OCI-LY7 (cell line): ENCODE data around the gene BCAN. TPM values are rescaled to one million over a fixed set of nuclear protein-coding genes. Genes with fewer than 3 reads are reported as not detected.

Source experiments
- BruUV-seq: library from RNA; stranded (reverse); fragments of 400-500 nt; replicated peaks from 2 replicates; lab custom pipeline; 2021; lab: Mats Ljungman, UMichigan
- CTCF ChIA-PET: fragments of 300-600 bp; sonication (Branson Sonifier 250); formaldehyde crosslinking; loops from one replicate; lab custom pipeline; 2022; ENCODE audit warnings: antibody characterized with exemption; ENCODE audit not compliant: unreplicated experiment; lab: Charles Lee
- POLR2A ChIA-PET: fragments of 300-600 bp; sonication (Branson Sonifier 250); formaldehyde crosslinking; loops from one replicate; lab custom pipeline; 2022; ENCODE audit warnings: antibody characterized with exemption; lab: Charles Lee
- DNase-seq: peaks from one replicate; pipeline ENCODE4 v3.0.0-alpha.2; 2015; ENCODE audit warnings: low spot score
- H2AFZ ChIP-seq: fragments of 200-600 bp; sonication (generic), shearing (Covaris generic); 2 replicates; pipeline ENCODE4 v1.6.1; 2014; ENCODE audit warnings: mild to moderate bottlenecking, antibody characterized with exemption, low read length, moderate library complexity
- H3K27ac ChIP-seq: fragments of 200-600 bp; sonication (generic); 2 replicates; pipeline ENCODE4 v1.5.1; 2014; ENCODE audit warnings: mixed run types, low read depth, mild to moderate bottlenecking, moderate library complexity, low read length, inconsistent platforms; ENCODE audit not compliant: poor library complexity, severe bottlenecking
- H3K36me3 ChIP-seq: fragments of 200-600 bp; sonication (generic); 2 replicates; pipeline ENCODE4 v1.6.1; 2014; ENCODE audit warnings: mild to moderate bottlenecking, antibody characterized with exemption, low read length, moderate library complexity, mixed read lengths; ENCODE audit not compliant: insufficient read depth
- H3K4me1 ChIP-seq: fragments of 200-600 bp; sonication (generic); 2 replicates; pipeline ENCODE4 v1.5.1; 2014; ENCODE audit warnings: mild to moderate bottlenecking, low read length; ENCODE audit not compliant: insufficient read depth, poor library complexity, severe bottlenecking
- H3K4me2 ChIP-seq: fragments of 200-600 bp; sonication (generic); 2 replicates; pipeline ENCODE4 v1.6.1; 2014; ENCODE audit warnings: mild to moderate bottlenecking, low read length
- H3K4me3 ChIP-seq: fragments of 200-600 bp; sonication (generic); 2 replicates; pipeline ENCODE4 v1.5.1; 2014; ENCODE audit warnings: mild to moderate bottlenecking, low read depth, low read length; ENCODE audit not compliant: poor library complexity, severe bottlenecking
- H3K79me2 ChIP-seq: fragments of 200-600 bp; sonication (generic); 2 replicates; pipeline ENCODE4 v1.6.1; 2016; ENCODE audit warnings: low read depth, mild to moderate bottlenecking, low read length, moderate library complexity, mixed read lengths; ENCODE audit not compliant: insufficient read depth
- H3K9me2 ChIP-seq: fragments of 200-600 bp; sonication (generic); 2 replicates; pipeline ENCODE4 v1.6.1; 2016; ENCODE audit warnings: mild to moderate bottlenecking, low read length, mixed read lengths; ENCODE audit not compliant: insufficient read depth
- H3K9me3 ChIP-seq: fragments of 200-600 bp; sonication (generic); 2 replicates; pipeline ENCODE4 v1.6.1; 2014; ENCODE audit warnings: mild to moderate bottlenecking, mixed run types, low read length, mixed read lengths
- H4K20me1 ChIP-seq: fragments of 200-600 bp; sonication (generic); 2 replicates; pipeline ENCODE4 v1.6.1; 2014; ENCODE audit warnings: mild to moderate bottlenecking, antibody characterized with exemption, low read length, moderate library complexity, mixed read lengths; ENCODE audit not compliant: insufficient read depth
- CTCF ChIP-seq: fragments of 200-600 bp; sonication (generic); conservative IDR thresholded peaks from 2 replicates; pipeline ENCODE4 v1.5.1; 2014; ENCODE audit warnings: mild to moderate bottlenecking, antibody characterized with exemption, low read length, moderate library complexity, mixed read lengths
- EZH2phosphoT487 ChIP-seq: fragments of 200-600 bp; sonication (generic); IDR thresholded peaks from 2 replicates; pipeline ENCODE4 v1.6.1; 2018; ENCODE audit warnings: low read depth, borderline replicate concordance, mild to moderate bottlenecking, mixed run types, antibody characterized with exemption, low read length, moderate library complexity, mixed read lengths
- intact Hi-C: fragments of 100-400 bp; cut with micrococcal nuclease; formaldehyde crosslinking; loops from one replicate; pipeline ENCODE4 v1.10.0; 2022; ENCODE audit not compliant: unreplicated experiment
- total RNA-seq, 2 experiments: library from RNA; depleted of rRNA in 1 of 2; stranded (reverse); fragments of >200 nt in 1 of 2; shearing (Covaris generic) in 1 of 2; gene quantifications; 2 replicates each; pipeline ENCODE4 v1.2.3, GENCODE V29; 2014 to 2022

BCAN gene
- total RNA-seq, 2 experiments from 2014 or later: not detected

- ChIA-PET CTCF (no interaction called here), POLR2A (interaction anchor here (0.8 to 1.2 kb wide), 3 partner anchors 11 to 42 kb away, joined by 3 to 4 read pairs (median 3); partner anchors contain the start of gene NAXE)
- Histone ChIP-seq H3K4me2 (no peak overlapping the region), H3K9me2 (no peaks in the 10 kb centered on the region), H3K36me3 (no peaks in the 10 kb centered on the region), H3K4me3 (no peak overlapping the region), H4K20me1 (no peaks in the 10 kb centered on the region), H3K4me1 (peaks cover 15% of the 10 kb centered on the region), H3K79me2 (no peaks in the 10 kb centered on the region), H3K27ac (no peak overlapping the region), H3K9me3 (no peaks in the 10 kb centered on the region), H2AFZ (no peak overlapping the region)
- no TSS peak for BruUV-seq
- DNase-seq: no peak
- TF ChIP-seq CTCF: no peak
- intact Hi-C loops: no loop called here
Observed at GRCh38 chr1:156612666-156613065, 29.3 kb upstream of the BCAN start.

GRCh38 chr1:156615946-156616345 is 26.0 kb upstream of the BCAN start:
- POLR2A ChIA-PET: no interaction called here
- H4K20me1 ChIP-seq: no peaks in the 10 kb centered on the region
- no peaks in the 10 kb centered on the region for H3K4me1 ChIP-seq
- no peaks in the 10 kb centered on the region for H3K36me3 ChIP-seq
- H3K4me2 ChIP-seq: no peak overlapping the region
- no peaks in the 10 kb centered on the region for H3K79me2 ChIP-seq
- no peaks in the 10 kb centered on the region for H3K9me3 ChIP-seq
- intact Hi-C loops: no loop called here
- CTCF ChIA-PET: no interaction called here
- no peak overlapping the region for H3K4me3 ChIP-seq
- H2AFZ ChIP-seq: no peak overlapping the region
- no TSS peak for BruUV-seq
- no peak for TF ChIP-seq CTCF
- TF ChIP-seq EZH2phosphoT487: no peak
- DNase-seq: no peak
- no peak overlapping the region for H3K27ac ChIP-seq
- H3K9me2 ChIP-seq: no peaks in the 10 kb centered on the region

GRCh38 chr1:156616463-156616862 is 25.5 kb upstream of the BCAN start:
- POLR2A ChIA-PET: no interaction called here
- H2AFZ ChIP-seq: no peak overlapping the region
- H3K79me2 ChIP-seq: no peaks in the 10 kb centered on the region
- no peaks in the 10 kb centered on the region for H4K20me1 ChIP-seq
- no peak for TF ChIP-seq CTCF
- TF ChIP-seq EZH2phosphoT487: no peak
- no peaks in the 10 kb centered on the region for H3K4me1 ChIP-seq
- H3K27ac ChIP-seq: no peak overlapping the region
- H3K4me2 ChIP-seq: no peak overlapping the region
- no peaks in the 10 kb centered on the region for H3K9me2 ChIP-seq
- H3K4me3 ChIP-seq: no peak overlapping the region
- CTCF ChIA-PET: no interaction called here
- BruUV-seq: no TSS peak
- H3K9me3 ChIP-seq: no peaks in the 10 kb centered on the region
- no peak for DNase-seq
- H3K36me3 ChIP-seq: no peaks in the 10 kb centered on the region
- intact Hi-C loops: no loop called here
